ENCODE results near the gene TPRN. TPM values are rescaled to one million over a fixed set of nuclear protein-coding genes. Genes with fewer than 3 reads are reported as not detected.

Gene TPRN
- total and polyA plus RNA-seq, 8 donors: 48.7 to 110 (median 67.2) TPM

- intact Hi-C loops (cut with DNase I): loop anchor here in 2 of 3 donors (5.0 to 10.0 kb wide), 2 partner anchors 46 to 123 kb away; partner anchors contain the start of gene DPP7 (in 1 of the 2)
- Histone ChIP-seq H3K4me3 (no peak overlapping the region), H3K4me1 (peaks cover 10 to 25% (median 11%) of the 10 kb centered on the region in 3 donors), H3K36me3 (peaks cover 3 to 6% (median 5%) of the 10 kb centered on the region in 3 donors), H3K27ac (peak overlapping the region in 3 of 4 donors; percentile 31 to 60 (median 39)), H3K9me3 (no peaks in the 10 kb centered on the region), H3K27me3 (no peaks in the 10 kb centered on the region)
- TF ChIP-seq CTCF (IDR thresholded peaks at IDR 0.05): no peak
- DNase-seq (peak in 1 of 6 donors; percentile 51), ATAC-seq (no peak), FAIRE-seq (no peak)
- 46 to 47% methylated on average over 13 of the region's 13 CpGs for WGBS, 2 donors
Observed at GRCh38 chr9:137237759-137238726, 37.5 kb upstream of the TPRN start.

GRCh38 chr9:137236936-137237421 is 36.4 kb upstream of the TPRN start:
- no peak for ATAC-seq
- no peaks in the 10 kb centered on the region for H3K27me3 ChIP-seq
- peak overlapping the region in 1 of 4 donors; percentile 6 for H3K4me3 ChIP-seq
- no peak overlapping the region for H3K27ac ChIP-seq
- TF ChIP-seq CTCF (IDR thresholded peaks at IDR 0.05): no peak
- intact Hi-C loops (cut with DNase I): loop anchor here in 2 of 3 donors (5.0 to 10.0 kb wide), 2 partner anchors 45 to 122 kb away; partner anchors contain the start of gene DPP7 (in 1 of the 2)
- no peak for FAIRE-seq
- H3K9me3 ChIP-seq: no peaks in the 10 kb centered on the region
- WGBS, 2 donors: 29 to 34% methylated on average over 11 of the region's 11 CpGs
- peak in 1 of 6 donors; percentile 36 for DNase-seq
- no peaks in the 10 kb centered on the region for H3K36me3 ChIP-seq
- peaks cover 5 to 19% (median 10%) of the 10 kb centered on the region in 3 donors for H3K4me1 ChIP-seq

- H3K27me3 ChIP-seq: no peaks in the 10 kb centered on the region
- H3K4me3 ChIP-seq: peak overlapping the region in 1 of 4 donors; percentile 6
- TF ChIP-seq CTCF (IDR thresholded peaks at IDR 0.05): peak; percentile 99 to 100 (median 100)
- ATAC-seq (peak; percentile 39 to 68 (median 64)), FAIRE-seq (no peak), DNase-seq (peak; percentile 82 to 97 (median 92))
- H3K36me3 ChIP-seq: no peaks in the 10 kb centered on the region
- H3K4me1 ChIP-seq: peaks cover 5 to 19% (median 10%) of the 10 kb centered on the region in 3 donors
- H3K27ac ChIP-seq: no peak overlapping the region
- intact Hi-C loops (cut with DNase I): loop anchor here in 2 of 3 donors (5.0 to 10.0 kb wide), 2 partner anchors 44 to 122 kb away; partner anchors contain the start of gene DPP7 (in 1 of the 2)
- WGBS, 2 donors: 7 to 14% methylated on average over 23 to 31 of the region's 31 CpGs
- H3K9me3 ChIP-seq: no peaks in the 10 kb centered on the region
Observed at GRCh38 chr9:137236238-137236935, 35.8 kb upstream of the TPRN start.

- no peaks in the 10 kb centered on the region for H3K9me3 ChIP-seq
- ATAC-seq (no peak), FAIRE-seq (no peak), DNase-seq (no peak)
- H3K4me1 ChIP-seq: peaks cover 5 to 19% (median 10%) of the 10 kb centered on the region in 3 donors
- H3K36me3 ChIP-seq: no peaks in the 10 kb centered on the region
- WGBS, 2 donors: 57 to 62% methylated on average over 25 to 35 of the region's 35 CpGs
- no peak for TF ChIP-seq CTCF (IDR thresholded peaks at IDR 0.05)
- H3K27ac ChIP-seq: no peak overlapping the region
- intact Hi-C loops (cut with DNase I): loop anchor here in 2 of 3 donors (5.0 to 10.0 kb wide), 2 partner anchors 43 to 121 kb away; partner anchors contain the start of gene DPP7 (in 1 of the 2)
- H3K4me3 ChIP-seq: no peak overlapping the region
- no peaks in the 10 kb centered on the region for H3K27me3 ChIP-seq
Observed at GRCh38 chr9:137235424-137236237, 35.1 kb upstream of the TPRN start.
